ENCODE data around the gene LRRC26. TPM values are rescaled to one million over a fixed set of nuclear protein-coding genes. Genes with fewer than 3 reads are reported as not detected.

LRRC26 gene
- total and polyA plus RNA-seq, 2 donors (not counting 3 experiments of a cell fraction or from before 2014, with no cell fraction given) = 0.08 TPM; not detected in 1

GRCh38 chr9:137134191-137134590 lies 35.7 kb downstream of the LRRC26 start:
- Histone ChIP-seq H2AFZ (ENCODE audit: low read depth, low read length) (no peak overlapping the region), H3K36me3 (ENCODE audit: control insufficient read depth in 2 of 2, extremely low read depth in 1 of 2, insufficient read depth in 2 of 2, low read length in 2 of 2) (no peaks in the 10 kb centered on the region), H3K79me2 (ENCODE audit: control insufficient read depth, insufficient read depth, low read length) (peaks cover under 1% of the 10 kb centered on the region), H4K20me1 (replicated peaks; ENCODE audit: control insufficient read depth, extremely low read depth, insufficient read depth, low read length) (no peaks in the 10 kb centered on the region), H3K9ac (replicated peaks; ENCODE audit: extremely low read depth, insufficient read depth, low read length) (no peak overlapping the region), H3K4me3 (replicated peaks in 1 of 3; ENCODE audit: insufficient read depth in 1 of 3, low read depth in 1 of 3, low read length in 3 of 3) (no peak overlapping the region), H3K4me2 (ENCODE audit: insufficient read depth, low read length) (no peak overlapping the region), H3K9me3 (replicated peaks; ENCODE audit: control insufficient read depth, insufficient read depth, low read length) (no peaks in the 10 kb centered on the region), H3K4me1 (ENCODE audit: control insufficient read depth, extremely low read depth, insufficient read depth, low read length) (peaks cover 5% of the 10 kb centered on the region), H3K27ac (ENCODE audit: insufficient read depth, low read depth, low read length) (no peak overlapping the region), H3K9me1 (replicated peaks; ENCODE audit: control insufficient read depth, extremely low read depth, insufficient read depth, low read length) (no peaks in the 10 kb centered on the region), H3K27me3 (ENCODE audit: control insufficient read depth in 2 of 2, insufficient read depth in 2 of 2, low read length in 2 of 2) (peaks cover 21 to 22% of the 10 kb centered on the region in 2 experiments)
- CTCF ChIA-PET = interaction anchor here (1.3 to 2.6 kb wide), 2 partner anchors 68 to 102 kb away, joined by 3 to 10 read pairs; no protein-coding TSS in a partner anchor
- intact Hi-C loops (cut with micrococcal nuclease) = no loop called here
- no TSS peak for BruUV-seq (replicated peaks)
- dilution Hi-C loops (cut with MboI; ENCODE audit: extremely low pct_ligation_motif_present, low sequenced_read_pairs) = no loop called here
- FAIRE-seq = no peak
- no peak for DNase-seq (ENCODE audit: low read depth, low spot score)
- POLR2A ChIA-PET = no interaction called here
- TF ChIP-seq MAX (IDR thresholded peaks at IDR 0.05; ENCODE audit: insufficient read depth, insufficient read length) = no peak
- no peak for TF ChIP-seq GATA2 (IDR thresholded peaks at IDR 0.05; ENCODE audit: insufficient read depth, insufficient read length, low read depth, low read length)
- TF ChIP-seq POLR2AphosphoS5 (IDR thresholded peaks at IDR 0.05; ENCODE audit: insufficient read depth, low read depth, low read length) = no peak
- no peak for TF ChIP-seq JUN (IDR thresholded peaks at IDR 0.05; ENCODE audit: borderline replicate concordance, insufficient read depth, insufficient read length, low read depth)
- no peak for TF ChIP-seq POLR2A (IDR thresholded peaks at IDR 0.05; ENCODE audit: low read depth, low read length)
- TF ChIP-seq EZH2 (IDR thresholded peaks at IDR 0.05; ENCODE audit: borderline replicate concordance, low read depth, low read length, severe bottlenecking) = no peak
- no peak for TF ChIP-seq MYC (IDR thresholded peaks at IDR 0.05; ENCODE audit: low read depth, low read length)
- TF ChIP-seq, protein P1, sequence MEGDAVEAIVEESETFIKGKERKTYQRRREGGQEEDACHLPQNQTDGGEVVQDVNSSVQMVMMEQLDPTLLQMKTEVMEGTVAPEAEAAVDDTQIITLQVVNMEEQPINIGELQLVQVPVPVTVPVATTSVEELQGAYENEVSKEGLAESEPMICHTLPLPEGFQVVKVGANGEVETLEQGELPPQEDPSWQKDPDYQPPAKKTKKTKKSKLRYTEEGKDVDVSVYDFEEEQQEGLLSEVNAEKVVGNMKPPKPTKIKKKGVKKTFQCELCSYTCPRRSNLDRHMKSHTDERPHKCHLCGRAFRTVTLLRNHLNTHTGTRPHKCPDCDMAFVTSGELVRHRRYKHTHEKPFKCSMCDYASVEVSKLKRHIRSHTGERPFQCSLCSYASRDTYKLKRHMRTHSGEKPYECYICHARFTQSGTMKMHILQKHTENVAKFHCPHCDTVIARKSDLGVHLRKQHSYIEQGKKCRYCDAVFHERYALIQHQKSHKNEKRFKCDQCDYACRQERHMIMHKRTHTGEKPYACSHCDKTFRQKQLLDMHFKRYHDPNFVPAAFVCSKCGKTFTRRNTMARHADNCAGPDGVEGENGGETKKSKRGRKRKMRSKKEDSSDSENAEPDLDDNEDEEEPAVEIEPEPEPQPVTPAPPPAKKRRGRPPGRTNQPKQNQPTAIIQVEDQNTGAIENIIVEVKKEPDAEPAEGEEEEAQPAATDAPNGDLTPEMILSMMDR (IDR thresholded peaks at IDR 0.05; ENCODE audit: extremely low read depth in 1 of 2, insufficient read depth in 1 of 2, low read depth in 1 of 2, low read length in 2 of 2) = no peak
- no peak for TF ChIP-seq FOS (IDR thresholded peaks at IDR 0.05; ENCODE audit: borderline replicate concordance, insufficient read depth, low read length)

Data from endothelial cell of umbilical vein (primary cell).